HFF-Myc (cell line): ENCODE data around the gene ABT1.

Source experiments
- DNase-seq: peaks from one replicate; pipeline ENCODE4 v3.0.0-alpha.2; 2011; ENCODE audit warnings: low read depth; ENCODE audit errors: extremely low read depth
- H3K4me3 ChIP-seq: replicated peaks from 2 replicates; pipeline ENCODE4 v1.5.1; 2011; ENCODE audit warnings: low read depth, mild to moderate bottlenecking, control low read depth, low read length
- CTCF ChIP-seq: IDR thresholded peaks from 2 replicates; pipeline ENCODE4 v1.5.1; 2012; ENCODE audit warnings: mild to moderate bottlenecking, low read depth, low read length, control low read depth; ENCODE audit errors: missing control alignments

The ABT1 gene

DNA sequence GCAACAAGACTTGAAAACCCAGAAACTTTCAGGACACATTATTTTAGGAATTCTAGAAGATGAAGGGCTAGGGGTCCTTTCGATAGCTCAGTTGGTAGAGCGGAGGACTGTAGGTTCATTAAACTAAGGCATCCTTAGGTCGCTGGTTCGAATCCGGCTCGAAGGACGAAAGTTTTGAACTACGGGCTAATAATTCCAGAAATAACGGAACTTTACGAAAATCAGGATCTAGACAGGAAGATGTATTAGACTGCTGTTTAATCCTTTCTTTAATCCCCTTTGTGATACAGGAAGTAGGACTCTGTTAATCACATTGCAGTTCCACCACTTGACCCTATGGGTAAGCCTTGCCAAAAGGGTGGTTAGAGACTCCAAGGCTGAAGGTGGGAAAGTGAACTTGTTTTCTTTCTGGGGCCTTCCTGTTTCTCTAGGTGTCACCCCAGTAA, 21.2 kb upstream of the ABT1 start:
- H3K4me3 ChIP-seq = no peak overlapping the region
- peak; percentile 67 for DNase-seq

DNA sequence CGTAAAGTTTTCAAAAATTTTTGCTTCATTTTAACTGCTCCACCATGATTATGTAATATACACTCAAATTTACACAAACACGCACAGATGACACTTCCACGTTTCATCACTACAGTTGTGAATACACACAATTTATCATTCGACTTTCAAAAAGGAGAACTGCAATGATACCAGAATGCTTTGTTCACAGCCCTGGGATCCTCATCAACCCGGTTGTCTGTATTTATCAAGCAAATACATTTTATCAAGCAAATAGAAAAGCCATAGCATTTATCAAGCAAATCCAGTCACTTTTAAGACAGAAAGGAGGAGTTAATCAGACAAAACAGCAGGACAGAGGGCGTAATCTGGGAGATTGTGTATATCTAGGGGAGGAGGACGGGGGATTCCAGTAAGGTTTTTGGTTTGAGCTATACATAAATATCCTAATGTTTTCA, 20.3 kb upstream of the ABT1 start:
- DNase-seq = no peak
- H3K4me3 ChIP-seq = peak overlapping the region; percentile 56
- TF ChIP-seq CTCF = no peak

More for the DNA sequence above, 21.2 kb upstream of the ABT1 start:
- no peak for TF ChIP-seq CTCF

DNA sequence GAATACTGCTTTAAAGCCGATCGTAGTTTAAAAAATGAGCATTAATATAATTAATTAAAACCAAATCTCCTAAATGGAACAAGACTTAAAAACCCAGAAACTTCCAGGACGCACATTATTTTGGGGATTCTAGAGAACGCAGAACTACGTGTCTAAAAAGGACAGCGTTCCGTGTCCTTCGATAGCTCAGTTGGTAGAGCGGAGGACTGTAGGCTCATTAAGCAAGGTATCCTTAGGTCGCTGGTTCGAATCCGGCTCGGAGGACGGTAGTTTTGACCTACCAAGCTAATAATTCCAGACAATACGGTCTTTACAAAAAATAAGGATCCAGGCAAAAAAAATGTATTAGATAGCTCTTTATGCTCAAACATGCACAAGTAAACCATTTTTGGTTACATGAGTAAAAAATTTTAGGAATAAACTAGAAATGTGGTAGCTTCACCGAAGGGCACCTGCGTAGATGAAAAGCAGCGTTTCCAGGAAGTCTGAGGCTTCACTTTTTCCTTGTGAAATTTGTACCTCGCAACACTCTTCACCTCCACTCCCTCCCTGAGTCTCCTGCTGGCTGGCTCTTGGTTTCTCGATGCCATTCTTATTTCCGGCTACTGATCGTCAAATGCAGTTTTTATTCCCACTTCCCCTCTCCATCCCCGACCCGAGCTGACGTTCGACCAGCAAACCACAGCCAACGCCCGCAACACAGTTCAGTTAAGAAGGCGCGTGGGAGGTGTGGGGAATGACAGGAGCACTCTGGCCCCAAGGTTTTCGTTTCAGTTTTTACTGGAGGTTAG, 19.6 kb upstream of the ABT1 start:
- H3K4me3 ChIP-seq = peak overlapping the region; percentile 56
- DNase-seq = peak; percentile 88
- TF ChIP-seq CTCF = no peak

DNA sequence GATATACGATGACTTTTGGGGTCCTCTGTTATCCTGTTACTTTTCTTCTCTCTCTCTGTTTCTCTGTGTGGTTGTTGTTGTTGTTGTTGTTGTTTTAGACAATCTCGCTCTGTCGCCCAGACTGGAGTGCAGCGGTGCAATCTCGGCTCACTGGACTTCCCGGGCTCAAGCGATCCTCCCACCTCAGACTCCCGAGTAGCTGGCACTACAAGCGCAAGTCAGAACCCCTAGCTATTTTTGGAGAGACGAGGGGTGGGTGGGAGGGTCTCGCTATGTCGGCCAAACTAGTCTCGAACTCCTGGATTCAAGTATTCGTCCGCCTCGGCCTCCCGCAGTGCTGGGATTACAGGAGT, 19.1 kb upstream of the ABT1 start:
- DNase-seq = no peak
- peak overlapping the region; percentile 56 for H3K4me3 ChIP-seq
- no peak for TF ChIP-seq CTCF

DNA sequence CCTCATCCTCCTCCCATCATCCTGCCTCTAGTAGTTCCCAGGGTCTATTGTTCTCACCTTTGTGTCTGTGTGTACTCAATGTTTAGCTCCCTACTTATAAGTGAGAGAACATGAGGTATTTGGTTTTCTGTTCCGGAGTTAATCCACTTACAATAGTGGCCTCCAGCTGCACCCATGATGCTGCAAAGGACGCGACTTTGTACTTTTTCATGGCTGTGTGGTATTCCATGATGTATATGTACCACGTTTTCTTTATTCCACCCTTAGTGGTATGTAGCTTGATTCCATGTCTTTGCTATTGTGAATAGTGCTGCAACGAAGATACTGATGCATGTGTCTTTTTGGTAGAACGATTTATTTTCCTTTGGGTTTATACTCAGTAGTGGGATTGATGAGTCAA, 18.5 kb upstream of the ABT1 start:
- no peak for TF ChIP-seq CTCF
- no peak for DNase-seq
- H3K4me3 ChIP-seq = no peak overlapping the region

GRCh38 chr6:26578741-26579140, 18.0 kb upstream of the ABT1 start:
- no peak for TF ChIP-seq CTCF
- no peak overlapping the region for H3K4me3 ChIP-seq
- DNase-seq = no peak
